ENCODE measurements around the gene IRX4. TPM values are rescaled to one million over a fixed set of nuclear protein-coding genes. Genes with fewer than 3 reads are reported as not detected.

Gene IRX4
- total and polyA plus RNA-seq, 2 experiments from 2014 or later, result not detected

DNA sequence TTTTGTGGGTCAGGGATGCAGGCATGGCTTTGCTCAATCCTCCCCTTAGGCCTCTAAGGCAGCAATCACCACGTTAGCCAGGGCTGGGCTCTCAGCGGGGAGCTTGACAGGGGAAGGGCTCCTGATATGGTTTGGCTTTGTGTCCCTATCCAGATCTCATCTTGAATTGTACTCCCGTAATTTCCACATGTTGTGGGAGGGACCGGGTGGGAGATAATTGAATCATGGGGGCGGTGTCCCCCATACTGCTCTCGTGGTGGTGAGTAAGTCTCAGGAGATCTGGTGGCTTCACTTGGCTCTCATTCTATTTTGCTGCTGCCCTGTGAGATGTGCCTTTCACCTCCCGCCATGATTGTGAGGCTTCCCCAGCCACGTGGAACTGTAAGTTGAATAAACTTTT, 11.5 kb upstream of the IRX4 start:
- Histone ChIP-seq H3K4me3 (no peak overlapping the region), H3K79me2 (ENCODE audit: insufficient read depth) (no peaks in the 10 kb centered on the region), H3K27me3 (replicated peaks; ENCODE audit: insufficient read depth) (peaks cover 12% of the 10 kb centered on the region; the same call in 1 of the 2 replicates), H3K9me3 (ENCODE audit: low read depth) (no peaks in the 10 kb centered on the region), H3K36me3 (ENCODE audit: low read depth) (no peaks in the 10 kb centered on the region), H3K27ac (no peak overlapping the region), H3K9ac (no peak overlapping the region), H3K9me2 (ENCODE audit: insufficient read depth) (no peaks in the 10 kb centered on the region), H2AFZ (no peak overlapping the region), H3F3A (ENCODE audit: insufficient read depth) (no peaks in the 10 kb centered on the region), H3K4me1 (ENCODE audit: insufficient read depth) (no peaks in the 10 kb centered on the region), H4K20me1 (ENCODE audit: insufficient read depth) (no peaks in the 10 kb centered on the region), H3K4me2 (ENCODE audit: unreplicated experiment) (no peak overlapping the region)
- DNase-seq, result no peak
- no peak for TF ChIP-seq EZH2 (IDR thresholded peaks at IDR 0.05; ENCODE audit: insufficient read depth, poor library complexity, severe bottlenecking)
- no peak for TF ChIP-seq EZH2phosphoT487 (IDR thresholded peaks at IDR 0.05; ENCODE audit: insufficient read depth, low read depth)
- WGBS, 2 experiments (ENCODE audit: low coverage in 1 of 2, low lambda C conversion rate in 2 of 2, missing lambda C conversion rate in 2 of 2), result 51% methylated on average over 6 to 8 of the region's 8 CpGs
- in situ Hi-C loops (cut with MboI), result no loop called here

DNA sequence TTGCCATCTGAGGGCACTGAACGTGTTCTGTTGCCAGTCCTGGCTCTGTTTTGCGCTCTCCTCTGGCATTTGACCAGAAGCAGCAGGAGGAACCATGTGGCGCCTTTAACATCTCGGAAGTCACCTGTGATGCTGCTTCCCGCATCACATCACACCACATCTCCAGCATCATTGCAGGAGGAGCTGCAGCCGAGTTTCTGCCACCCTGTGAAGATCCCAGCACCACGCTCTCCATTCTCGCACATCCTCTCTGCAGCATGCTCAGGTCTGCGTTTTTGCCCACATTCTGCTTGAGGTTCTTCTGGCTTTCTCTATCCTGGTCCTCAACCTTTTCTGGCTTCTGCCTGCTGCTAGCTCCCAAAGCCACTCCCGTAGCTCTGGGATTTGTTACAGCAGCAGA, 11.0 kb upstream of the IRX4 start:
- 53 to 59% methylated on average over 9 to 10 of the region's 10 CpGs for WGBS, 2 experiments (ENCODE audit: low coverage in 1 of 2, low lambda C conversion rate in 2 of 2, missing lambda C conversion rate in 2 of 2)
- peaks cover 12% of the 10 kb centered on the region; the same call in 1 of the 2 replicates for H3K27me3 ChIP-seq (replicated peaks; ENCODE audit: insufficient read depth)

DNA sequence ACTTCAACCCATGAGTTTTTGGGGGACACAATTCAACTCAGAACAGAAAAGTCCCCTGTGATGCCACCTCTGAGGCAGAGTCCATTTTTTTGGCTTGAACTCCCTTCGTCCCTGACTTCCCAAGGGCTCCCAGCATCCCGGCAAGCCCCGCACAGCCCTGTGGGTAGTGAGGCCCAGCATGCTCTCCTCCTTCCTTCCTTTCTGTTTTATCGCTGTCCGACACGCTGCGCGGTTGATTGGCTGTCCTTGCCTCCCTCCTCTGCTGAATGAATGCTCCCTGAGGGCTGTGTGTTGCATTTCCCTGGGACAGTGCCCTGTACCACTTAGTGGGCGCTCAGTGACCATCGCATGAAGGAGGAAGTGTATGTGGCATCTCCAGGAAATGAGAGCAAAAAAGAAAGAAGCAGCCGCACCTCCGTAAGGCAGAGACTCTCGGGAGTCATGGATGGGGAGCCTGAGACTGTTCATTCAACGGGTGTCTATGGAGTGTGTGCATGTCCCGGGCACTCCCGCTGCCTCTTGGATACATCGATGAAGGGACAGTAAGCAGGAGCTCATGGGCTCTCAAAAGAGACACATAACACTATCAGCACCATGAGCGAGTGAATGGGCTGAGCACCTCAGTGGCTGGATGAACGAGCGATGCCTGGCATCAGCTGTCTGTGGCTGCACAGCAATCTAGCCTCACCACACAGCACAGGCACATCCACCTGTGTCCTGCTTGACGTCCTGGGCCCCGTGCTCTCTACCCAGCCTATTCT, 10.1 kb upstream of the IRX4 start:
- H3F3A ChIP-seq (ENCODE audit: insufficient read depth), result no peaks in the 10 kb centered on the region
- no peak for DNase-seq
- no peak overlapping the region for H2AFZ ChIP-seq
- in situ Hi-C loops (cut with MboI), result no loop called here
- no peak overlapping the region for H3K9ac ChIP-seq
- no peaks in the 10 kb centered on the region for H4K20me1 ChIP-seq (ENCODE audit: insufficient read depth)
- no peaks in the 10 kb centered on the region for H3K79me2 ChIP-seq (ENCODE audit: insufficient read depth)
- H3K4me3 ChIP-seq, result no peak overlapping the region
- no peak for TF ChIP-seq EZH2phosphoT487 (IDR thresholded peaks at IDR 0.05; ENCODE audit: insufficient read depth, low read depth)
- no peak for TF ChIP-seq EZH2 (IDR thresholded peaks at IDR 0.05; ENCODE audit: insufficient read depth, poor library complexity, severe bottlenecking)
- no peaks in the 10 kb centered on the region for H3K4me1 ChIP-seq (ENCODE audit: insufficient read depth)
- H3K4me2 ChIP-seq (ENCODE audit: unreplicated experiment), result no peak overlapping the region
- no peaks in the 10 kb centered on the region for H3K9me2 ChIP-seq (ENCODE audit: insufficient read depth)
- H3K27me3 ChIP-seq (replicated peaks; ENCODE audit: insufficient read depth), result peaks cover 12% of the 10 kb centered on the region; the same call in 1 of the 2 replicates
- H3K36me3 ChIP-seq (ENCODE audit: low read depth), result no peaks in the 10 kb centered on the region
- no peaks in the 10 kb centered on the region for H3K9me3 ChIP-seq (ENCODE audit: low read depth)
- H3K27ac ChIP-seq, result no peak overlapping the region
- 65 to 68% methylated on average over 19 to 22 of the region's 22 CpGs for WGBS, 2 experiments (ENCODE audit: low coverage in 1 of 2, low lambda C conversion rate in 2 of 2, missing lambda C conversion rate in 2 of 2)

More for the DNA sequence above, 11.0 kb upstream of the IRX4 start:
- Histone ChIP-seq H3K9ac (no peak overlapping the region), H3K4me3 (no peak overlapping the region), H3K4me1 (ENCODE audit: insufficient read depth) (no peaks in the 10 kb centered on the region), H4K20me1 (ENCODE audit: insufficient read depth) (no peaks in the 10 kb centered on the region), H3K36me3 (ENCODE audit: low read depth) (no peaks in the 10 kb centered on the region), H3K79me2 (ENCODE audit: insufficient read depth) (no peaks in the 10 kb centered on the region), H3K9me2 (ENCODE audit: insufficient read depth) (no peaks in the 10 kb centered on the region), H2AFZ (no peak overlapping the region), H3K27ac (no peak overlapping the region), H3K9me3 (ENCODE audit: low read depth) (no peaks in the 10 kb centered on the region), H3K4me2 (ENCODE audit: unreplicated experiment) (no peak overlapping the region), H3F3A (ENCODE audit: insufficient read depth) (no peaks in the 10 kb centered on the region)
- TF ChIP-seq EZH2 (IDR thresholded peaks at IDR 0.05; ENCODE audit: insufficient read depth, poor library complexity, severe bottlenecking) (no peak), EZH2phosphoT487 (IDR thresholded peaks at IDR 0.05; ENCODE audit: insufficient read depth, low read depth) (no peak)
- DNase-seq, result no peak
- in situ Hi-C loops (cut with MboI), result no loop called here

DNA sequence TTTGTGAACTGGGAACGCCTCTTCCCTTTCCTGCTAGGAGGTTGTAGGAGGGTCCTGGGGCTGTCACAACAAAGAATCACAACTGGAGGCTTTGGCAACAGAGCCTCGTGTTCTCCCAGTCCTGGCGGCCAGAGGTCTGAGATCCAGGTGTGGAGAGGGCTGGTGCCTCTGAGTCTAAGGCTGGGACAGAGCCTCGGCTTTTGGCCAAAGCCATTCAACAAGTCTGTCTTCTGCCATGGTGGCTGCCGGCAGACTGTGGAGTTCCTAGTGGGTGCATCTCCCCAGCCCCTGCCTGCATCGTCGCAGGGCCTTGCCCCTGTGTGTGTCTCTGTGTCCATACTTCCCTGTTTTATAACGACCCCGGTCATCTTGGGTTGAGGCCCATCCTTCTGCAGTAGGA, 9.5 kb upstream of the IRX4 start:
- WGBS, 2 experiments (ENCODE audit: low coverage in 1 of 2, low lambda C conversion rate in 2 of 2, missing lambda C conversion rate in 2 of 2), result 51 to 52% methylated on average over 9 of the region's 9 CpGs
- no peaks in the 10 kb centered on the region for H3K4me1 ChIP-seq (ENCODE audit: insufficient read depth)
- H3K9me2 ChIP-seq (ENCODE audit: insufficient read depth), result no peaks in the 10 kb centered on the region
- no peaks in the 10 kb centered on the region for H3K79me2 ChIP-seq (ENCODE audit: insufficient read depth)
- H4K20me1 ChIP-seq (ENCODE audit: insufficient read depth), result no peaks in the 10 kb centered on the region
- H3K9me3 ChIP-seq (ENCODE audit: low read depth), result no peaks in the 10 kb centered on the region
- no peaks in the 10 kb centered on the region for H3F3A ChIP-seq (ENCODE audit: insufficient read depth)
- H3K27ac ChIP-seq, result no peak overlapping the region
- no peak overlapping the region for H3K4me2 ChIP-seq (ENCODE audit: unreplicated experiment)
- no peak for DNase-seq
- H3K36me3 ChIP-seq (ENCODE audit: low read depth), result no peaks in the 10 kb centered on the region
- no peak overlapping the region for H2AFZ ChIP-seq
- no peak overlapping the region for H3K9ac ChIP-seq
- H3K4me3 ChIP-seq, result no peak overlapping the region
- H3K27me3 ChIP-seq (replicated peaks; ENCODE audit: insufficient read depth), result peaks cover 17% of the 10 kb centered on the region
- TF ChIP-seq EZH2phosphoT487 (IDR thresholded peaks at IDR 0.05; ENCODE audit: insufficient read depth, low read depth) (no peak), EZH2 (IDR thresholded peaks at IDR 0.05; ENCODE audit: insufficient read depth, poor library complexity, severe bottlenecking) (no peak)
- in situ Hi-C loops (cut with MboI), result no loop called here

Measured in GM23248 (cell line).